Kidney epithelial cell (primary cell): ENCODE data around the gene SH3RF3. TPM values are rescaled to one million over a fixed set of nuclear protein-coding genes. Genes with fewer than 3 reads are reported as not detected.

Experiments used
- DNase-seq: peaks from one replicate; pipeline ENCODE4 v3.0.0-alpha.2; 2010; ENCODE audit warnings: low read depth
- H3K27me3 ChIP-seq: 2 replicates; pipeline ENCODE4 v1.6.0; 2011; ENCODE audit warnings: low read length; ENCODE audit not compliant: control insufficient read depth, insufficient read depth
- H3K36me3 ChIP-seq: 2 replicates; pipeline ENCODE4 v1.5.1; 2011; ENCODE audit warnings: low read length; ENCODE audit not compliant: control insufficient read depth, insufficient read depth
- H3K4me3 ChIP-seq: 2 replicates; pipeline ENCODE4 v1.5.1; 2011; ENCODE audit warnings: low read depth, mild to moderate bottlenecking, control low read depth, low read length
- total RNA-seq: library from RNA; depleted of rRNA; stranded (reverse); fragments of >200 nt; gene quantifications from 2 replicates; pipeline ENCODE4 v1.2.3, GENCODE V29; 2015
- TF ChIP-seq, protein P1 (sequence below): IDR thresholded peaks from 2 replicates; pipeline ENCODE4 v1.5.1; 2011; ENCODE audit warnings: mild to moderate bottlenecking, moderate library complexity, low read length, control low read depth, inconsistent platforms; ENCODE audit not compliant: insufficient read depth, poor library complexity, severe bottlenecking

Gene SH3RF3
- total RNA-seq, 1 donor from 2014 or later = 9.6 TPM

- Histone ChIP-seq H3K4me3 (no peak overlapping the region), H3K27me3 (peaks cover 5% of the 10 kb centered on the region), H3K36me3 (no peaks in the 10 kb centered on the region)
- TF ChIP-seq, protein P1, sequence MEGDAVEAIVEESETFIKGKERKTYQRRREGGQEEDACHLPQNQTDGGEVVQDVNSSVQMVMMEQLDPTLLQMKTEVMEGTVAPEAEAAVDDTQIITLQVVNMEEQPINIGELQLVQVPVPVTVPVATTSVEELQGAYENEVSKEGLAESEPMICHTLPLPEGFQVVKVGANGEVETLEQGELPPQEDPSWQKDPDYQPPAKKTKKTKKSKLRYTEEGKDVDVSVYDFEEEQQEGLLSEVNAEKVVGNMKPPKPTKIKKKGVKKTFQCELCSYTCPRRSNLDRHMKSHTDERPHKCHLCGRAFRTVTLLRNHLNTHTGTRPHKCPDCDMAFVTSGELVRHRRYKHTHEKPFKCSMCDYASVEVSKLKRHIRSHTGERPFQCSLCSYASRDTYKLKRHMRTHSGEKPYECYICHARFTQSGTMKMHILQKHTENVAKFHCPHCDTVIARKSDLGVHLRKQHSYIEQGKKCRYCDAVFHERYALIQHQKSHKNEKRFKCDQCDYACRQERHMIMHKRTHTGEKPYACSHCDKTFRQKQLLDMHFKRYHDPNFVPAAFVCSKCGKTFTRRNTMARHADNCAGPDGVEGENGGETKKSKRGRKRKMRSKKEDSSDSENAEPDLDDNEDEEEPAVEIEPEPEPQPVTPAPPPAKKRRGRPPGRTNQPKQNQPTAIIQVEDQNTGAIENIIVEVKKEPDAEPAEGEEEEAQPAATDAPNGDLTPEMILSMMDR = no peak
- no peak for DNase-seq
Measured at GRCh38 chr2:109523121-109523520, 394.1 kb downstream of the SH3RF3 start.

DNA sequence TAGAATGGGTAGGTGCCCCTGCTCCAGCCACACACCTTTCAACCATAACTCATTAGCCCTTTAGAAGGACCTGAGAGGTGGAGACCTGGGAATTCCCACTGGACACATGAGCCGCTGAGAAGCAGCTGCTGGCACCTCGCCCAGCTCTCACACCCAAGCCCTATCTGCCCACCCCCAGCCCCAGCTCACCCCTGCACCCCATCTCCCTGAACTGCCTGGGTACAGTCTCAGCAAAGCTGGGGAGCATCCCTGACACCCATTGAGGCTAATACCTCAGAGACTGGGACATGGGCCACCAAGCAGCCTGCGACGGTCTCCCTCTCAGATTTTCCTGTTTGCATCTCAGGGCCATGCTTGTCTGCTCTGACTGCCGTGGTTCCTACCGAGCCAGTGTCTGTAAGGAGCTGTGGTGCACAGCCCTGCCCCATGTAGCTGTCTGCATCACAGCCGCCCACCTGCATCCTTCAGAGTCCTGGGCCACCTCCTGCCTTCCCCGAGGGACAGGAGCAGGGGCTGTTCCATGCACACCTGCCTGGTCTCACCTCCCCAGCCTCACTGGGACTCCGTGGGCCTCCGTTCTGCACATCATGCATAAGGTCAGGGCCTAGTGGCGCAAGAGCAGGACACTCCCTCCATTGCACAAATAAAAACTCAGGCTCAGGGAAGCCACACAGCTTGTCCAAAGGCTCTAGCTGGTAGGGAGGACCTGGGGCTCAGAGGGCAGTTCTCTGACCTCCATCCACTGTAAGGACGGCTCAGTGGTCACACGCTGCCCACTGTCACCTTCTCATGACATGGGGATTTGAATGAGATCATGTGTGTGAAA lies 394.7 kb downstream of the SH3RF3 start:
- Histone ChIP-seq H3K4me3 (no peak overlapping the region), H3K27me3 (peaks cover 5% of the 10 kb centered on the region), H3K36me3 (no peaks in the 10 kb centered on the region)
- TF ChIP-seq, protein P1 = no peak
- no peak for DNase-seq

- peaks cover 8% of the 10 kb centered on the region for H3K27me3 ChIP-seq
- TF ChIP-seq, protein P1 = no peak
- no peak overlapping the region for H3K4me3 ChIP-seq
- DNase-seq = no peak
- H3K36me3 ChIP-seq = no peaks in the 10 kb centered on the region
Measured at GRCh38 chr2:109525836-109526235, 396.8 kb downstream of the SH3RF3 start.

DNA sequence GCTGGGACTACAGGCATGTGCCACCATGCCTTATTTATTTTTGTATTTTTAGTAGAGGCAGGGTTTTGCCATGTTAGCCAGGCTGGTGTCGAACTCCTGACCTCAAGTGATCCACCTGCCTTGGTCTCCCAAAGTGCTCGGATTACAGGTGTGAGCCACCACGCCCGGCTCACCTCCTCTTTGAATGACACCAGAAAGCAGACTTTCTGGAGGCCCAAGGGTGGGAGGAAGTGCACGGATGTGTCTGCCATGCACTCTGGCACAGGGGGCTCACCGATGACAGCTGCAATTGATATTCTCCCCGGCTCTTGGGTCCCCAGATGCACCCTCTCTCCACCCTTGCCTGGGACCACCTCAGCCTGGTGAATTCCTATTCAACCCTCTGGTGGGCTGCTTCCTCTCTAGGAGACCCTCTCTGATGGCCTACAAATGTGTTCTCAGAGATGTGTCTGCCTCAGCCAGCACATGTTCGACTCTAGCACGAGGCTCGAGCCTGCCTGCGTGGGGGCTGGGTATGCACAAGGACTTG lies 397.5 kb downstream of the SH3RF3 start:
- TF ChIP-seq, protein P1 = no peak
- H3K36me3 ChIP-seq = no peaks in the 10 kb centered on the region
- peaks cover 8% of the 10 kb centered on the region for H3K27me3 ChIP-seq
- no peak for DNase-seq
- H3K4me3 ChIP-seq = no peak overlapping the region

- H3K27me3 ChIP-seq = peaks cover 8% of the 10 kb centered on the region
- H3K36me3 ChIP-seq = no peaks in the 10 kb centered on the region
- TF ChIP-seq, protein P1 = no peak
- DNase-seq = no peak
- H3K4me3 ChIP-seq = no peak overlapping the region
Measured at GRCh38 chr2:109527079-109527478, 398.1 kb downstream of the SH3RF3 start.
